Amniotic stem cell (primary cell): Measurements from ENCODE around the gene GTF2B.
"Not testable (repeated sequence)": the region's sequence is repeated elsewhere in the genome, so short reads cannot be mapped to it uniquely, and the experiment has no call there.

ENCODE experiments used
- DNase-seq: peaks from one replicate; lab custom pipeline; 2025; lab: John Stamatoyannopoulos, UW

The GTF2B gene, protein sequence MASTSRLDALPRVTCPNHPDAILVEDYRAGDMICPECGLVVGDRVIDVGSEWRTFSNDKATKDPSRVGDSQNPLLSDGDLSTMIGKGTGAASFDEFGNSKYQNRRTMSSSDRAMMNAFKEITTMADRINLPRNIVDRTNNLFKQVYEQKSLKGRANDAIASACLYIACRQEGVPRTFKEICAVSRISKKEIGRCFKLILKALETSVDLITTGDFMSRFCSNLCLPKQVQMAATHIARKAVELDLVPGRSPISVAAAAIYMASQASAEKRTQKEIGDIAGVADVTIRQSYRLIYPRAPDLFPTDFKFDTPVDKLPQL

DNA sequence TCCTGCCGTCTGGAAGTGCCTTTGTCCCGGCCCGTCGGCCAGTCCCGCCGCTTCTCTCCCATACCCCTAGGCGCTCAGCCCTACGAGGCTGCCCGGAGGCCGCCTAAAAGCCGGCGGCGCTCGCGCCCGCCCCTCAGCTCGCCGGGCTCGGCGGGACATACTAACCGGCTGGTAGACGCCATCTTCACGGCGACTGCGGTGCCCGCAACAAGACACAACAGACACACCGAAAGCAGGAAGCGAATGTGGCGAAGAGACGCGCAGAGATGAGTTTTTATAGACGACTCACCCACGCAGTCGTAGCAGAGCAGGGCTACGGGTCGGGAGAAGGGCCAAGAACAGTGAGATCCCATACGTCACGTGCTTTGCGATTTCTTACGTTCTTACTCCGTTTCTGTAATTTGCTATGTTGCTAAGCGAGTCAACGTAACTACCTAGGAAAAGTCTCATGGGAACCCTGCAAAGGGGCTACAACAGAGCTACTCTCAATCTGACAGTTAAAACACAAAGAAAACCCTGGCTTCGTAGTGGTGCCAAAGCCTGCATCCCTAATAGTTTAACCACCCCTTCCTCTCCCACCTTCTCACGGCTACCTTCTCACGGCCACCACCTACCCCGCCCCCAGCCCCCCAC, at the start of gene GTF2B:
Gene GTF2B (minus strand): TSS at position 250 of the 633 bp plus-strand sequence. CDS start 68 bp downstream, at position 182.
- DNase-seq = peak; percentile 91

DNA sequence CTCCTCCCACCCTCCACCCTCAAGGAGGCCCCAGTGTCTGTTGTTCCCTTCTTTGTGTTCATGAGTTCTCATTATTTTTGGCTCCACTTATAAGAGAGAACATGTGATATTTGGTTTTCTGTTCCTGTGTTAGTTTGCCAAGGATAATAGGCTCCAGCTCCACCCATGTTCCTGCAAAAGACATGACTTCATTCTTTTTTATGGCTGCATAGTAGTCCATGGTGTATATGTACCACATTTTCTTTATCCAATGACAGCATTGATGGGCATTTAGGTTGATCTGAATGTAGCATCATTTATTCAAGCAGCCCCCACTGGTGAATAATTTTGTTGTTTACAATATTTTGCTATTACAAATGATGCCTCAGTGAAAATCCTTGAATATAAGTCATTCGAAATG, 47.2 kb upstream of the GTF2B start:
- not testable (repeated sequence) for DNase-seq

DNA sequence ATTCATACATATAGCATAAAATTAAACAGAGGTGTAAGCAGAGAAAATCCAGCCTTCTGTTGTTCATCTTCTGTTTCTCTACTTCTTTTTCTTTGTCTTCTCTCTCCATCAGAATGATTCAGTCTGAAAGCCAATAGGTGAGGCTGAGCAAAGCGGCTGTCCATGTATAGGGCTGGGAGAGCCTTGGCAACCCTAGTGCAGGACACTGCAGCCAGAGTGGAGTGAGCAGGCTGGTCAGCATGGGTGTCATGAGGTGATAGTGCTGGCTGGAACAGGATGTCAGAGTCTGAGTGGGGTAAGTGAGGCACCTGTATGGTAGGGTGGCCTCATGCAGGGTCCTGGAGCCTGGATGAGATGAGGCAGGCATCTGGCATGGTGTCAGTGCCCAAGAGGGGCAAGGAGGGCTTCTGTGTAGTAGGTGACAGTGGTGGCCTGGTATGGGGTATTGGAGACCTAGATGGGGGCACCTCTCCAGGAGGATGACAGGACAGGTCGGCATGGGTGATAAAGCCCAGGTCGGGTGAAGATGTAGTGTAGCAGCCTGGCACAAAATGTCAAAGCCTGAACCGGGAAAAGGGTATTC, 45.5 kb upstream of the GTF2B start:
- DNase-seq = no peak

DNA sequence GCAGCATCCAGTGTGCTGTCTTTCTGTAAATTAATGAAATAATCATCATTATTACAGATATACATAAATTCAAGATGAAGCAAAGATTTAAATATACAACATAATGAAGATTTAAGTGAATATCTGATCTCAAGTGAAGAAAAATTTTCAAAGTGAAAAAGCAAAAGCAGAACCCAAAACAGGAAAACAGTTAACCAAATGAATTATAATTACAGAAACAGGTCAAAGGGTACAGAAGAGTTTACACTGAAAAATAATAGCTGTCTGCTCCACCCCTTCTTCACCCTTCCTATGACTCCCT, 44.8 kb upstream of the GTF2B start:
- no peak for DNase-seq

DNA sequence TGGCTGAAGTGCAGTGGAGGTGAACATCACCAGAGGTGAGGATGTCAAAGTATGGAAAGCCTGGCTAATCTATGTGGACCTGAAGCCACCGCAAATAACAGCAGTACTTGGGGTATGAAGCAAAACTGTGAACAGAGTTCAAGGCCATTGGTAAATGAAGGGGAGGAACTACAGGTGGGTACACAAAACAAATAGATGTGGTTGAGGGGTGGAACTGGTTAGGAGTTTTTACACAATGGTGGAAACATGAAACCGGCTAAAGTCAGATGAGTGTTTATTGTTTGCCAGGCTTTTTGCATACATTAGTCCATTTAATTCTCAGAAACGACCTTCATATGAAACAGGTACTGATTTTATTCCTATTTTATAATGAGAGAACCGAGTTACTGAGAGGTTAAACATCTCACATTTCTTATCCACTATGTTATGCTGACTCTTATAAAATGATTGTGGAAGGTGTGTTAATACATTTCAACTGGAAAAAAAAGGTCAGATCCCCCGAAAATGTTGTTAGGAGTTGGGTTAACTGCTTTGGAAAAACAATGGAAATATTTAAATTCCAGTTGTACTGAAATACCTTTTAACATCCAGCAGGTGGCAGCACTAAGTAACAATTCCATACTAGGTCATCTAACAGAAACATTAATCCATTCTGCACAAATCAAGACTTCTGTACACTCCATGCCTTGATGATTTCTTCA, 44.3 kb upstream of the GTF2B start:
- no peak for DNase-seq

DNA sequence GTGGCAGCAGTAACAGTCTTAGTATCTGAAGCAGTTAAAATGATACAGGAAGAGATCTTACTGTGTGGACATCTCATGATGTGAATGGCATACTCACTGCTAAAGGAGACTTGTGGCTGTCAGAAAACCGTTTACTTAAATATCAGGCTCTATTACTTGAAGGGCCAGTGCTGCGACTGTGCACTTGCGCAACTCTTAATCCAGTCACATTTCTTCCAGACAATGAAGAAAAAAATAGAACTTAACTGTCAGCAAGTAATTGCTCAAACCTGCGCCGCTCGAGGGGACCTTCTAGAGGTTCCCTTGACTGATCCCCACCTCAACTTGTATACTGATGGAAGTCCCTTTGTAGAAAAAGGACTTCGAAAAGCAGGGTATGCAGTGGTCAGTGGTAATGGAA, 38.8 kb upstream of the GTF2B start:
- not testable (repeated sequence) for DNase-seq

DNA sequence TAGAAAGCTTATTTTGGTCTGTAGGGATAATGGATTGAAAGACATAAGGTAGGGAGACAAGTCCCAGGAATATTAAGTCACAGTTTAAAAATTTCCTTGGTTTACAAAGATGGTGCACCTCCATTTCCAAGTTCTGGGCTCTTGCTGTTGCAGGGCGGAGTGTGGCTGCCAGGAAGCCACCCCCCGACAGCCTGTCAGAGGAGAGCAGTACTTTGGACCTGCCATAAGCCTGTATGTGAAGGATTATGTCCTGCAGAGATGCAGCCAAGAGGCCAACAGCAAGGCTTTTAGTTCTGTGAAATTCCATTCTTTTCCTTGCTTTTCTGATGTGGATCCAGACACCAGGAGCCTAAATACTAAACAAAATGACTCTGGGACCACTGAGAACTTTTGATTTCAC, 31.9 kb upstream of the GTF2B start:
- DNase-seq = no peak

DNA sequence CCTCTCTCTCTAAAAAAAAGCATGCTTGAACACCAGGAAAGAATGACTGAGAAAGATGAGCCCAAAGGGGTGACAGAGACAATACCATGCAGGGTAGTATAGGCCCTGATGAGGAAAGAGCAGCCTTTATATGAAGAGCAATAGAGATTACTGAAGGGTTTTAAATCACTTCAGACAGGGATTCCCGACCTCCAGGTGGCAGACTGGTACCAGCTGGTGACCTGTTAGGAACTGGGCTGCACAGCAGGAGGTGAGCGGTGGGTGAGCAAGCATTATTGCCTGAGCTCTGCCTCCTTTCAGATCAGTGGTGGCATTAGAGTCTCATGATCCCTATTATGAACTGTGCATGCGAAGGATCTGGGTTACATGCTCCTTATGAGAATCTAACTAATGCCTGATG, 30.8 kb upstream of the GTF2B start:
- DNase-seq = no peak

DNA sequence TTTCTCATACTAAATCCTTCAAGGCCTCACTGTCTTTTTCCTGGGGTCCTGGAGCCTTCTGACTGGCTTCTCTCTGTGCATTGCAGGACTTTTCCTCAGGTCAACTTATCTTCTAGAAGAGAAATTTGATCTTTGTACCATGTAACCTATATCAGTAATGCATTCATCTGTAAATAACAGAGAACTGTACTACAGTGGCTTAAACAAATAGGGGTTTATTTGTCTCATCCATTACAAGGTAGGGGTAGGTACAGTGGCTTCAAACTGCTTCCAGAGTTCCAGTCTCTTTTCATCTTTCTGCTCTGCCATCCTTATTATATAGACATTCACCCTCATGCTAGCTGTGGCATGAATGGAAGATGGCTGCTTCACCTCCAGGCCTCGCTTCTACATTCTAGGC, 29.5 kb upstream of the GTF2B start:
- DNase-seq = no peak

DNA sequence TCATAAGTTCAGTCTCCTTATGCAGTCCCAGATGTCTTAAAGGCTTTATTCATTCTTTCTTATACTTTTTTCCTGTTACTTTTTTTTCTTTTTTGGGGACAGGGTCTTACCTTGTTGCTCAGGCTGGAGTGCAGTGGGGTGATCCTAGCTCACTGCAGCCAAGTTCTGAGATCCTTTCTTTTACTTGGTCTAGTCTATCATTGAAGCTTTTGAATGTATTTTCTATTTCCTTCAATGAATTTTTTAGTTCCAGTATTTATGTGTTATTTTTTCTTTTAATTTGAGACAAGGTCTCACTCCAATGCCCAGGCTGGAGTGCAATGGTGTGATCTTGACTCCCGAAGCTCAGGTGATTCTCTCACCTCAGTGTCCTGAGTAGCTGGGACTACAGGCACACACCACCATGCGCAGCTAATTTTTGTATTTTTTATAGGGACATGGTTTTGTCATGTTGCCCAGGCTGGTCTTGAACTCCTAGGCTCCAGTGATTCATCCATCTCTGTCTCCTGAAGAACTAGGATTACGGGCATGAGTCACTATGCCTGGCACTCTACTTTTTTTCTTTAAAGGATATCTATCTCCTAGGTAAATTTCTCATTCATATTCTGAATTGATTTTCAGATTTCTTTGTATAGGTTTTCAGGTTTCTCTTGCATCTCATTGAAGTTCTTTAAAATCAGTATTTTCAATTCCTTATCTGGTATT, 26.1 kb upstream of the GTF2B start:
- DNase-seq = no peak

DNA sequence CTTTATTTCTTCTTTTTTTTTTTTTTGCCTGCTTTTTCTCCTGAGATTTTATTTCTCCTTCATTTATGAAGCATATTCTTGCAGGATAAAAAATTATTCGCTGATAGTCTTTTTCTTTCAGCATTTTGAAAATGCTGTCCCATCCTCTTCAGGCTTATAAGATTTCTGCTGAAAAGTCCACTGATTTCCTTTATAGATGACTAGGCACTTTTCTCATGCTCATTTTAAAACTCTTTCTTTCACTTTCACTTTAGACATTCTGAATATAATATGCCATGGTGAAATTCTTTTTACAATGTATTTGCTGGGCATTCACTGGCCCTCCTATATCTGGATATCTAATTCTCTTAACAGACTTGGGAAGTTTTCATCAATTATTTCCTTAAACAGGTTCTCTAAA, 25.5 kb upstream of the GTF2B start:
- no peak for DNase-seq

DNA sequence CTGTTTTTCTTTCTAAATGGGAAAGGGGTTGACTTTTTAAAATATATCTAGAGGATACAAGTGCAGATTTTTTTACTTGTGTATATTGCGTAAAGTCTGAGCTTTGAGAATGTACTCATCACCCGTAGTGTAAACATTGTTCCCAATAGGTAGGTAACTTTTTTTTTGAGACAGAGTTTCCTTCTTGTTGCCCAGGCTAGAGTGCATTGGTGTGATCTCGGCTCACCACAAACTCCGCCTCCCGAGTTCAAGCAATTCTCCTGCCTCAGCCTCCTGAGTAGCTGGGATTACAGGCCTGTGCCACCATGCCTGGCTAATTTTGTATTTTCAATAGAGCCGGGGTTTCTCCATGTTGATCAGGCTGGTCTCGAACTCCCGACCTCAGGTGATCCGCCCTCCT, 20.4 kb upstream of the GTF2B start:
- not testable (repeated sequence) for DNase-seq

DNA sequence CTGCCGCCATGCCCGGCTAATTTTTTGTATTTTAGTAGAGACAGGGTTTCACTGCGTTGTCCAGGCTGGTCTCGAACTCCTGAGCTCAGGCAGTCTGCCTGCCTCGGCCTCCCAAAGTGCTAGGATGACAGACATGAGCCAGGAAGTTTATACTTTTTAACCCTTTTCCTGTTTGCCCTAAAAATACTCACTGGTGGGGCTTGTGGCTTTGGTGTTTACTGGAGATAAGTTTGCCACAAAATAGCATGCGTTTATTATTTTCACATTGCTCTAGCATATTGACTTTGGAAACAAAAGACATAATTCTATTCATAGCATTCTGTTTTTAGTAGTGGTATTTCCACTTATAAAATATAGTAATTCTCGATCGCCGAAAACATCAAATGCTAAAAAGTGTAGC, 19.8 kb upstream of the GTF2B start:
- no peak for DNase-seq

DNA sequence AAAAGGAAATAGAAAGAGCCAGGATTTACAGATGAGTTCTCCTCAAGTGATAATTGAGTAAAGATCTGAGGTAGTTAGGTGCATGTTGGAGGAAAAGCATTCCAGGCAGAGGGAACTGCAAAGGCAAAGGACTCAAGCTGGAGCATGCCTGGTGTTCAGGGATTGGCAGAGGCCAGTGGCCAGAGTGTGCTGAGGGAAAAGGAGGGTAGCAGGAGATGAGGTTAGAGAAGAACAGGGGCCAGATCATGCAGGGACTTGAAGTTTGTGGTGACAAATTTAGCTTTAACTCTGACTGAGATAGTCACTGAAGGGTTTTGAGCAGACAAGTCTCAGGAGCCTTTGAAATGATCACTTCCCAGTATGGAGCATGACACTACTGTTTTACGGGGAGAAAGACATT, 19.0 kb upstream of the GTF2B start:
- DNase-seq = no peak

DNA sequence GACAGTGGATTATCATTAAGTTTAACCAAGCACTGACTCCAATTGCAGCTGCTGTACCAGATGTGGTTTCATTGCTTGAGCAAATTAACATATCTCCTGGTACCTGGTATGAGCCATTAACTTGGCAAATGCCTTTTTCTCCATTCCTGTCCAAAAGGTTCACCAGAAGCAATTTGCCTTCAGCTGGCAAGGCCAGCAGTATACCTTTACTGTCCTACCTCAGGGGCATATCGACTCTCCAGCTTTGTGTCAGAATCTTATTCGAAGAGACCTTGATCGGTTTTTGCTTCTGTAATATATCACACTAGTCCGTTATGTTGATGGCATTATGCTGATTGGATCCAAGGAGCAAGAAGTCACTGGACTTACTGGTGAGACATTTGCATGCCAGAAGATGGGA, 9.5 kb upstream of the GTF2B start:
- DNase-seq = no peak

DNA sequence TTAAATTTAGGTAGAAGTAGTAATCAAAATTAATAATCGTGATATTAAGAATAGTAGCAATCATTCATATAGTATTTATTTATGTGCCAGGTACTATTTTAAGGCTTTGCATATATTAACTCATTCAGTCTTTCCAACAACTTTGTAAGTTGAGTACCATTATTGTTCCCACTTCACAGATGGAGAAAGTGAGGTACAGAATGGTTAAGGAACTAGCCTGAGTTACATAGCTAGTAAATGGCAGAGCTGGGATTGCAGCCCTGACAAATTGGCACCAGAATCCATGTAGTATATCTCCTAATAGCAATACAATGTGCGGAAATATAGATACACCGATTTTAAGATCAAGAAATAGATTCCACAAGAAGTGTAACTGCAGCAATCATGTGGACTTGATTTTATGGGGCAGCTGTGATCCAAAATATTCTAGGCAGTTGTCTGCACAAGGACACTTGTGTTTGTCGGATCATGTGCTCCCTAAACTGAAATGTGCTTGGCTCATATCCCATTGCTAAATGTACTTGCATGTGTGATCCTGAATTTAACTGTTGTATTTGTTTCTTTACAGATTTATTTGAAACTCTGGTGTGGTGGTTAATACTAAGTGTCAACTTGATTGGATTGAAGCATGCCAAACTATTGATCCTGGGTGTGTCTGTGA, 5.8 kb upstream of the GTF2B start:
- DNase-seq = no peak

DNA sequence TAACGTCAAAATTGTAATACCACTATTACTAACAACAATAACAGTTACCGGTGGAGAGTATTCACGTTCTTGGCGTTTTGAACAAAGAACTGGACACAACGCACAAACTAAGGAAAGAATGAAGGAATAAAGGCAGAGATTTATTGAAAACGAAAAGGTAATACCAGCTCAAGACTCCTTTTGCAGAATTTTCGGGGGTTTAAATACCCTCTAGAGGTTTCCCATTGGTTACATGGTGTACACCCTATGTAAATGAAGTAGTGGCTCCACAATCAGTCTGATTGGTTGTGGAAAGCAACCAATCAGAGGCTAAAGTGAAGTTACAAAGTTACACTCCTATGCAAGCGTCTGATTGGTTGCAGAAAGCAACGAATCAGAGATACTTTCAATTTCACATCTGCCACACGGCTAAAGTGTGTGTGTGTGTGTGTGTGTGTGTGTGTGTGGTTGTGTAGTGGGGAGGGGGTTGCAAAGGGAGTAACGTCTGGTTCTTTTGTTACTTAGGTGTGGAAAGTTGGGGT, 1.1 kb upstream of the GTF2B start:
- no peak for DNase-seq

DNA sequence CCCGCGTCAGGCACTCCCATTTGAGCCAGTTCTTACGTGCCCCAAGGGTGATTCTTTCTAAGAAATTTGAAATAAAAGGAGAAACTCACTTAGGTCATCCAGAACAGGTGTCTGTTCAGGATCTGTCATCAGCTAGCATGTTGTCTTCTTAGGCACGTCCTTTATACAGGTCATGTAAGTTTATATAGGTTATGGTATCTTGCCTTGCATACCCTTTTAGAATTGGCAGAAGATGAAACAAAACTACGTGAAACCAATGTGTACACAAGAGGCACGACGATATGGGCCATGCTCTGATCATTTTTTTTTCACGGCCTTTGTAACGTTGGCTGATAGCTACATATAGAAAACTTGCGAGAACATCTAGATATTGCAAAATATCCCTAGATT, 579 bp upstream of the GTF2B start:
- DNase-seq = no peak

DNA sequence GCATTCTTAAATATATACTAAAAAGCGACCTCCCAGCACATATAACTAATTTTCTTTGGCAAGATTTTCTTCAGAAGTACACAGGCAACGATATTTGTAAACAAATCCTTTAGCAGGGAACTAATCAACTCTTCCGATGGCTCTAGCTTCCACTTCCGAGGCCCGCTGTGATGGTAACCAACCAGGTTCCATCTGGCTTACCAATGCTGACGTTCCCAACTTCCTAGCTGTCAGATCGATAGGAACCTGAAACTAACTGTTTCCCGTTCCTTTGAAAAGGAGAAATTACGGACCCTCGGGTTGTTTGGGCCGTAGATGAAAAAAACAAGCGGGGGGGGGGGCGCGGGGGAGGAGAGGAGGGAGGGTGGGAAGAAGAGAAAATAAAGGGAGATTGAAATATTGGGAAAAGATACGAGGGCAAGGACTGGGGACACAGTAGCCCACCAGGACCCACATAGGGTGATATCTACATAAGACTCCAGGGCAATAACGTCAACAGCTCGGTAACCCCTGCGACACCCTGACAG, 513 bp downstream of the GTF2B start:
- peak; percentile 20 for DNase-seq

DNA sequence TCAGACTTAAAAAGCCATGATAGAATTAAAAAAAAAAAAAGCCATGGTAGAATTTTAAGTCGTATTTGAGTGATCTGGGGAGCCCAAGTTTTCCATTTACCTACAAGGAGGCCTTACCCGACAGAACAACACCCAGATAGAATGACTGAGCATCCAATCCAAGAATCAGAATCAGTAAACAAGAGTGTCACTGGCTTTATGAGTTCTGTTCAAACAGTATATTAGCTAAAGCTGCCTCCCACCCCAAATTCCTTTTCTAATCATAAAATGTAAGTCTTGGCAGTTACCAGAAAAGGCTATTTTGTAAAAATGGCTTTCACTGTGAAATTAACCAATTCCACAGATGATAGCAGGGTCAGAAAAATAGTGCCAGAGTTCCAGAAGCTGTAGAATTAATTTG, 1.2 kb downstream of the GTF2B start:
- DNase-seq = no peak

DNA sequence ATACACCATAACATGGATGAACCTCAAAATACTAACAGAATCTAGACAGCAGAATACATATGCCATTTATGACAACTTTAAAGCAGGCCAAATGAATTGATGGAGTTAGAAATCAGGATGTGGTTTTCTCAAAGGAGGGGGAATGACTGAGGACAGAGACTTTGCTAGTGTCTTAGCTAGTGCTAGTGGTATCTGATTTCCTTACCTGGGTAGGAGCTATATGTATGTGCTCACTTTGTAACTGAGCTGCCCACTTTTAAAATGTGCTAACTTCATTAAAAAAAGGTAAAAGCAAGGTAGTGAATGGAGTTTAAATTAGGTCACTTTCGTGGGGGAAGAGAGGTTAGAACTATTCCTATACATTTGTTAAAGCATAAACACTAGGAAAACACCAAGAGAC, 2.6 kb downstream of the GTF2B start:
- DNase-seq = no peak

DNA sequence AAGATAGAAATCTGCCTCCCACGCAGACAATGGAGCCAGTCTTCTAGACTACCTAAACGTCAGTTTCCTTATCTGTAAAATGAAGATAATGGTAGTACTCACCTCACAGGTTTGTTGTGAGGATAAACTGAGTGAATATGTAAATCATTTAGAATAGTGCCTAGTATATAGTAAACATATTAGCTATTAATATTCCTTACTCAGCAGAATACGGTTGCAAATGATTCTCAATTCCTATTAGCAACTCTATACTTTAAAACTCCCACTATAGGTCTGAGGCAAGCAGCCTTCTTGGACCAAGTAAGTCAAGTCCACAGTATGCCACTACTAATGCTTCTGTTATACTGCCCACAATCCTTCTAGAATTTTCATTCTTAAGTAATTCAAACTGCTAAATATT, 5.4 kb downstream of the GTF2B start:
- DNase-seq = no peak
